T-helper 1 cell treated with Interleukin-12 subunit alpha and Interleukin-12 subunit beta and Interleukin-4 antibody, amounts not matched to agents 30 μg/mL and 1 μg/mL, for 36 hours (primary cell): Measurements from ENCODE around the gene RNF13.
A peak's percentile ranks its signal among the peaks of the same experiment; 100 is the strongest.
"Not testable (repeated sequence)": the region's sequence is repeated elsewhere in the genome, so short reads cannot be mapped to it uniquely, and the experiment has no call there.

ENCODE experiments used
- H3K27ac Mint-ChIP-seq: one replicate; pipeline ENCODE4 v1.8.0; 2021; ENCODE audit warnings: mild to moderate bottlenecking, mixed read lengths
- H3K27me3 Mint-ChIP-seq: one replicate; pipeline ENCODE4 v1.8.0; 2021; ENCODE audit warnings: low read depth, mixed read lengths
- H3K36me3 Mint-ChIP-seq: one replicate; pipeline ENCODE4 v1.8.0; 2021; ENCODE audit warnings: low read depth, mixed read lengths
- H3K4me1 Mint-ChIP-seq: one replicate; pipeline ENCODE4 v1.8.0; 2021; ENCODE audit warnings: low read depth, mixed read lengths
- H3K4me3 Mint-ChIP-seq: one replicate; pipeline ENCODE4 v1.8.0; 2021; ENCODE audit warnings: mild to moderate bottlenecking, moderate library complexity, mixed read lengths
- H3K9me3 Mint-ChIP-seq: one replicate; pipeline ENCODE4 v1.8.0; 2021; ENCODE audit warnings: mixed read lengths

The RNF13 gene

GRCh38 chr3:149815321-149815720 lies 2.3 kb downstream of the RNF13 start:
- peak overlapping the region; percentile 3 for H3K4me3 Mint-ChIP-seq
- no peaks in the 10 kb centered on the region for H3K27me3 Mint-ChIP-seq
- H3K36me3 Mint-ChIP-seq, result peaks cover 1% of the 10 kb centered on the region
- peaks cover 39% of the 10 kb centered on the region for H3K4me1 Mint-ChIP-seq
- no peak overlapping the region for H3K27ac Mint-ChIP-seq
- H3K9me3 Mint-ChIP-seq, result no peaks in the 10 kb centered on the region

GRCh38 chr3:149815728-149816127 lies 2.7 kb downstream of the RNF13 start:
- Mint-ChIP-seq H3K27ac (no peak overlapping the region), H3K4me1 (peaks cover 39% of the 10 kb centered on the region)

GRCh38 chr3:149816311-149816710 lies 3.3 kb downstream of the RNF13 start:
- Mint-ChIP-seq H3K9me3 (no peaks in the 10 kb centered on the region), H3K27ac (no peak overlapping the region), H3K27me3 (no peaks in the 10 kb centered on the region), H3K4me3 (no peak overlapping the region), H3K36me3 (peaks cover 1% of the 10 kb centered on the region), H3K4me1 (peaks cover 39% of the 10 kb centered on the region)

More at GRCh38 chr3:149815728-149816127, 2.7 kb downstream of the RNF13 start:
- H3K4me3 Mint-ChIP-seq, result no peak overlapping the region
- H3K36me3 Mint-ChIP-seq, result peaks cover 1% of the 10 kb centered on the region
- no peaks in the 10 kb centered on the region for H3K9me3 Mint-ChIP-seq
- no peaks in the 10 kb centered on the region for H3K27me3 Mint-ChIP-seq

- Mint-ChIP-seq H3K27me3 (no peaks in the 10 kb centered on the region), H3K27ac (peak overlapping the region; percentile 5)
Measured at GRCh38 chr3:149816986-149817385, 4.0 kb downstream of the RNF13 start.

GRCh38 chr3:149819432-149819831 lies 6.4 kb downstream of the RNF13 start:
- Mint-ChIP-seq H3K27me3 (no peaks in the 10 kb centered on the region), H3K9me3 (no peaks in the 10 kb centered on the region), H3K4me1 (peaks cover 28% of the 10 kb centered on the region), H3K27ac (no peak overlapping the region), H3K4me3 (no peak overlapping the region), H3K36me3 (peaks cover 9% of the 10 kb centered on the region)

More at GRCh38 chr3:149816986-149817385, 4.0 kb downstream of the RNF13 start:
- Mint-ChIP-seq H3K4me1 (peaks cover 39% of the 10 kb centered on the region), H3K36me3 (peaks cover 4% of the 10 kb centered on the region), H3K9me3 (no peaks in the 10 kb centered on the region), H3K4me3 (no peak overlapping the region)

GRCh38 chr3:149820183-149820582 lies 7.2 kb downstream of the RNF13 start:
- Mint-ChIP-seq H3K27me3 (no peaks in the 10 kb centered on the region), H3K4me3 (no peak overlapping the region), H3K4me1 (peaks cover 21% of the 10 kb centered on the region), H3K27ac (no peak overlapping the region), H3K36me3 (peaks cover 9% of the 10 kb centered on the region), H3K9me3 (no peaks in the 10 kb centered on the region)

- Mint-ChIP-seq H3K4me3 (no peak overlapping the region), H3K27ac (no peak overlapping the region), H3K36me3 (peaks cover 27% of the 10 kb centered on the region), H3K4me1 (peaks cover 2% of the 10 kb centered on the region), H3K9me3 (peaks cover 23% of the 10 kb centered on the region), H3K27me3 (no peaks in the 10 kb centered on the region)
Measured at GRCh38 chr3:149826636-149827035, 13.6 kb downstream of the RNF13 start.

- Mint-ChIP-seq H3K27ac (no peak overlapping the region), H3K36me3 (peaks cover 33% of the 10 kb centered on the region), H3K27me3 (no peaks in the 10 kb centered on the region), H3K4me1 (peaks cover 2% of the 10 kb centered on the region), H3K4me3 (no peak overlapping the region), H3K9me3 (peaks cover 36% of the 10 kb centered on the region)
Measured at GRCh38 chr3:149828390-149828789, 15.4 kb downstream of the RNF13 start.

- Mint-ChIP-seq H3K9me3 (peaks cover 48% of the 10 kb centered on the region), H3K36me3 (peaks cover 32% of the 10 kb centered on the region)
- H3K27ac Mint-ChIP-seq, H3K4me1 Mint-ChIP-seq, H3K27me3 Mint-ChIP-seq, H3K4me3 Mint-ChIP-seq: not testable (repeated sequence)
Measured at GRCh38 chr3:149829631-149830030, 16.6 kb downstream of the RNF13 start.

GRCh38 chr3:149830902-149831301 lies 17.9 kb downstream of the RNF13 start:
- no peak overlapping the region for H3K4me3 Mint-ChIP-seq
- peaks cover 59% of the 10 kb centered on the region for H3K9me3 Mint-ChIP-seq
- no peak overlapping the region for H3K27ac Mint-ChIP-seq
- peaks cover 39% of the 10 kb centered on the region for H3K36me3 Mint-ChIP-seq
- H3K27me3 Mint-ChIP-seq, result no peaks in the 10 kb centered on the region
- H3K4me1 Mint-ChIP-seq, result peaks cover 2% of the 10 kb centered on the region

GRCh38 chr3:149831321-149831720 lies 18.3 kb downstream of the RNF13 start:
- Mint-ChIP-seq H3K9me3 (peaks cover 59% of the 10 kb centered on the region), H3K27ac (no peak overlapping the region), H3K27me3 (no peaks in the 10 kb centered on the region), H3K4me1 (peaks cover under 1% of the 10 kb centered on the region), H3K4me3 (no peak overlapping the region), H3K36me3 (peaks cover 40% of the 10 kb centered on the region)

GRCh38 chr3:149832086-149832485 lies 19.1 kb downstream of the RNF13 start:
- H3K36me3 Mint-ChIP-seq, result peaks cover 45% of the 10 kb centered on the region
- no peak overlapping the region for H3K4me3 Mint-ChIP-seq
- H3K27ac Mint-ChIP-seq, result no peak overlapping the region
- no peaks in the 10 kb centered on the region for H3K27me3 Mint-ChIP-seq
- no peaks in the 10 kb centered on the region for H3K4me1 Mint-ChIP-seq
- peaks cover 64% of the 10 kb centered on the region for H3K9me3 Mint-ChIP-seq

GRCh38 chr3:149833241-149833640 lies 20.2 kb downstream of the RNF13 start:
- Mint-ChIP-seq H3K4me1 (no peaks in the 10 kb centered on the region), H3K27me3 (no peaks in the 10 kb centered on the region), H3K9me3 (peaks cover 76% of the 10 kb centered on the region), H3K27ac (no peak overlapping the region), H3K4me3 (no peak overlapping the region), H3K36me3 (peaks cover 53% of the 10 kb centered on the region)

- H3K4me3 Mint-ChIP-seq, H3K27me3 Mint-ChIP-seq, H3K27ac Mint-ChIP-seq: not testable (repeated sequence)
- Mint-ChIP-seq H3K36me3 (peaks cover 38% of the 10 kb centered on the region), H3K4me1 (peaks cover 12% of the 10 kb centered on the region), H3K9me3 (peaks cover 47% of the 10 kb centered on the region)
Measured at GRCh38 chr3:149838491-149838890, 25.5 kb downstream of the RNF13 start.

- not testable (repeated sequence) for H3K27me3 Mint-ChIP-seq, H3K4me3 Mint-ChIP-seq, H3K27ac Mint-ChIP-seq
- peaks cover 12% of the 10 kb centered on the region for H3K4me1 Mint-ChIP-seq
- peaks cover 38% of the 10 kb centered on the region for H3K36me3 Mint-ChIP-seq
- H3K9me3 Mint-ChIP-seq, result peaks cover 37% of the 10 kb centered on the region
Measured at GRCh38 chr3:149839469-149839868, 26.5 kb downstream of the RNF13 start.

- no peaks in the 10 kb centered on the region for H3K27me3 Mint-ChIP-seq
- H3K27ac Mint-ChIP-seq, result no peak overlapping the region
- H3K4me1 Mint-ChIP-seq, result peaks cover 12% of the 10 kb centered on the region
- H3K36me3 Mint-ChIP-seq, result peaks cover 35% of the 10 kb centered on the region
- peaks cover 33% of the 10 kb centered on the region for H3K9me3 Mint-ChIP-seq
- H3K4me3 Mint-ChIP-seq, result no peak overlapping the region
Measured at GRCh38 chr3:149839896-149840295, 26.9 kb downstream of the RNF13 start.
